Kidney (tissue), 14 donors: Measurements from ENCODE around the gene TCF25. TPM values are rescaled to one million over a fixed set of nuclear protein-coding genes. Genes with fewer than 3 reads are reported as not detected.

Experiments
- DNase-seq, 5 donors: peaks; one replicate each; pipeline ENCODE4 v3.0.0-alpha.2; 2013 to 2020
- FAIRE-seq: peaks from 2 replicates; lab custom pipeline; 2012; peaks lifted over from hg19 to GRCh38; lab: Jason Lieb, UNC
- H3K27ac ChIP-seq, 2 donors: one replicate each; pipeline ENCODE4 v1.7.0; 2013; ENCODE audit warnings: low read depth in 2 of 2, low read length in 2 of 2, inconsistent platforms in 1 of 2
- H3K27me3 ChIP-seq: one replicate; pipeline ENCODE4 v1.7.1; 2013; ENCODE audit warnings: low read length, inconsistent platforms; ENCODE audit not compliant: control insufficient read depth, insufficient read depth
- H3K36me3 ChIP-seq, 3 donors: one replicate each; pipeline versions ENCODE4 v1.7.0 to v1.7.1; 2013; ENCODE audit warnings: low read length in 3 of 3, control low read depth in 1 of 3, inconsistent platforms in 1 of 3; ENCODE audit not compliant: insufficient read depth in 3 of 3, control insufficient read depth in 2 of 3
- H3K4me1 ChIP-seq, 3 donors: one replicate each; pipeline versions ENCODE4 v1.7.0 to v1.7.1; 2013; ENCODE audit warnings: low read length in 3 of 3, inconsistent platforms in 1 of 3, low read depth in 1 of 3; ENCODE audit not compliant: control insufficient read depth in 2 of 3, insufficient read depth in 2 of 3
- H3K4me3 ChIP-seq, 3 donors: one replicate each; pipeline versions ENCODE4 v1.7.0 to v1.8.1; 2013; ENCODE audit warnings: low read length in 3 of 3, control low read depth in 1 of 3, inconsistent platforms in 1 of 3
- H3K9ac ChIP-seq, 3 donors: one replicate each; pipeline versions ENCODE4 v1.7.0 to v1.7.1; 2013; ENCODE audit warnings: low read length in 3 of 3, control low read depth in 1 of 3, inconsistent platforms in 1 of 3
- H3K9me3 ChIP-seq, 3 donors: one replicate each; pipeline versions ENCODE4 v1.7.0 to v1.7.1; 2013; ENCODE audit warnings: low read length in 3 of 3, control low read depth in 1 of 3, inconsistent platforms in 1 of 3; ENCODE audit not compliant: control insufficient read depth in 2 of 3, insufficient read depth in 1 of 3
- intact Hi-C: fragments of 100-400 bp; cut with DNase I; formaldehyde crosslinking; loops from one replicate; pipeline ENCODE4 v1.11.1; 2022
- polyA plus RNA-seq: library from polyadenylated mRNA; stranded (reverse); fragments of 350-450 nt; fragmentation: Illumina TruSeq; extraction: RNeasy Lipid Tissue Mini Kit (QIAGEN cat#74804); gene quantifications from one replicate; pipeline ENCODE4 v1.2.3, GENCODE V29; 2014; ENCODE audit warnings: low read depth, low replicate concordance; ENCODE audit not compliant: insufficient read depth
- total RNA-seq: library from RNA; stranded (reverse); fragmentation: NEBNext Ultra II Directional; extraction: Animal tissue kit (Norgen Biotek cat#: 25700); gene quantifications from one replicate; pipeline ENCODE4 v1.2.1, GENCODE V29; 2021
- TF ChIP-seq, protein P1 (sequence below): IDR thresholded peaks from 3 replicates; pipeline ENCODE4 v1.5.1; 2012; ENCODE audit warnings: mild to moderate bottlenecking, moderate library complexity, borderline replicate concordance; ENCODE audit not compliant: insufficient read depth; ENCODE audit errors: extremely low read depth
- donor health status: control.
- donor health status: control.
- donor health status: control.
- donor health status: control.
- donor health status: control.
- donor health status: DM: yes; HTN: yes; CAD: no.
- donor health status: Normal renal cell carcinoma (clear cell type).

The TCF25 gene
- total and polyA plus RNA-seq, 2 donors from 2014 or later: 157 to 209 TPM

DNA sequence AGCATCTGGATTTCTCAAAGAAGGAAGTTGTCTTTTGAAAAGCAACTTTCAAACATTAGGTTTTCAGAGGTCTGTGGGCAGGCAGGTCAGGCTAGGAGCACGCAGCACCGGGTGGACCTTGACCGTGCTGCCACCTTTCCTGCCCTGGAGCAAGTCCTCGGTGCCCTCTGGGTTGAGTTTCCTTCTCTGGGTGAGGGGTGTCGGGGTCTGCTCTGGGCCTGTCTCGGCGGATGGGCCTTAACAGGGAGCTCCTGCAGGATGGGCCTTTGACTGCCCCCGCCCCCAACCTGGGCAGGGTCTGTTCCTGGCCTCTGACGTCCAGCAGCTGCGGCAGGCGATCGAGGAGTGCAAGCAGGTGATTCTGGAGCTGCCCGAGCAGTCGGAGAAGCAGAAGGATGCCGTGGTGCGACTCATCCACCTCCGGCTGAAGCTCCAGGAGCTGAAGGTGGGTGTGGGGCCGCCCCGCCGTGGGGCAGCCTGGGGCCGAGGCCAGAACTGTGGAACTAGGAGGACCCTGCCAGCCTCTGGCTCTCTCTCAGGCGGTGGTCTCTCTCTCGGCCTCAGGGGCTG is 83.9 kb downstream of the TCF25 start:
- H3K4me3 ChIP-seq: no peak overlapping the region
- intact Hi-C loops: no loop called here
- H3K4me1 ChIP-seq: no peaks in the 10 kb centered on the region
- TF ChIP-seq, protein P1, sequence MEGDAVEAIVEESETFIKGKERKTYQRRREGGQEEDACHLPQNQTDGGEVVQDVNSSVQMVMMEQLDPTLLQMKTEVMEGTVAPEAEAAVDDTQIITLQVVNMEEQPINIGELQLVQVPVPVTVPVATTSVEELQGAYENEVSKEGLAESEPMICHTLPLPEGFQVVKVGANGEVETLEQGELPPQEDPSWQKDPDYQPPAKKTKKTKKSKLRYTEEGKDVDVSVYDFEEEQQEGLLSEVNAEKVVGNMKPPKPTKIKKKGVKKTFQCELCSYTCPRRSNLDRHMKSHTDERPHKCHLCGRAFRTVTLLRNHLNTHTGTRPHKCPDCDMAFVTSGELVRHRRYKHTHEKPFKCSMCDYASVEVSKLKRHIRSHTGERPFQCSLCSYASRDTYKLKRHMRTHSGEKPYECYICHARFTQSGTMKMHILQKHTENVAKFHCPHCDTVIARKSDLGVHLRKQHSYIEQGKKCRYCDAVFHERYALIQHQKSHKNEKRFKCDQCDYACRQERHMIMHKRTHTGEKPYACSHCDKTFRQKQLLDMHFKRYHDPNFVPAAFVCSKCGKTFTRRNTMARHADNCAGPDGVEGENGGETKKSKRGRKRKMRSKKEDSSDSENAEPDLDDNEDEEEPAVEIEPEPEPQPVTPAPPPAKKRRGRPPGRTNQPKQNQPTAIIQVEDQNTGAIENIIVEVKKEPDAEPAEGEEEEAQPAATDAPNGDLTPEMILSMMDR: no peak
- H3K9ac ChIP-seq: no peak overlapping the region
- H3K27me3 ChIP-seq: no peaks in the 10 kb centered on the region
- H3K9me3 ChIP-seq: no peaks in the 10 kb centered on the region
- no peak for FAIRE-seq
- no peak for DNase-seq
- H3K36me3 ChIP-seq: peaks cover 0 to 11% (median 8%) of the 10 kb centered on the region in 3 donors
- H3K27ac ChIP-seq: no peak overlapping the region

DNA sequence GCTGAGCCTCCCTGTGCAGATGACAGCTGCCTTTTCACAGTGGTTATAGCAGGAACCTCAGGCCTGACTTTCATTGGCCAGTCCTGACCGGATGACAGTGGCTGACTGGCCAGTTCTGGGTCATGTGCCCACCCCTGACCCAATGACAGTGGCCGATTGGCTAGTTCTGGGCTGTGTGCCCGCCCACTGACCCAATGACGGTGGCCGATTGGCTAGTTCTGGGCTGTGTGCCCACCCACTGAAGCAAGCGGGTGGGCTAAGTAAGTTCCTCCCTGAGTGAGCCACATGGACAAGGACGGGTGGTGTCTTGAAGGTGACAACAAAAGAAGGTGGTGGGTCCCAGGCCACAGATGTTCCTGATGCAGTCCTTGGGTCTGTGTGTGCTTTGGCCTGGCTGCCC is 84.7 kb downstream of the TCF25 start:
- H3K9me3 ChIP-seq: no peaks in the 10 kb centered on the region
- no peak overlapping the region for H3K9ac ChIP-seq
- intact Hi-C loops: no loop called here
- no peaks in the 10 kb centered on the region for H3K4me1 ChIP-seq
- H3K27me3 ChIP-seq: no peaks in the 10 kb centered on the region
- H3K36me3 ChIP-seq: peaks cover 0 to 11% (median 8%) of the 10 kb centered on the region in 3 donors
- H3K27ac ChIP-seq: no peak overlapping the region
- no peak overlapping the region for H3K4me3 ChIP-seq
- TF ChIP-seq, protein P1: no peak
- DNase-seq (peak in 4 of 5 donors; percentile 15 to 64 (median 38)), FAIRE-seq (no peak)

DNA sequence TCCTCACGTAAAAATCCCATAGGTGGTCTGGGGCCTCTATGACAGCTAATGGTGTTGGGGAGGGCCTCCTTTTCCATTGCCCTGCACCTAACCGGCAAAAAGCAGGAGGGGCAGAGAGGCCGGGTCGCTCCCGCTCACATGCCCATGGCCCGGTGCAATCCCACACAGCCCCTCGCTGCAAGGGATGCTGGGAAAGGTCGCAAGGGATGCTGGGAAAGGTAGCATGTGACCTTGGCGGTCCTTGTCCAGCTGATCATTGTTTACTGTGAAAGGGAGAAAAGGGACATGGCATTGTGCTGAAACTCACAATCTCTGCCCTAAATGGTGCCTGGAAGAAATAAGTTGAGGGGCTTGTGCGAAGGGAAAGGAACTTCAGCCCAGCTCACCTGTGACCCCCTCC is 85.2 kb downstream of the TCF25 start:
- FAIRE-seq (no peak), DNase-seq (no peak)
- H3K9me3 ChIP-seq: no peaks in the 10 kb centered on the region
- H3K27ac ChIP-seq: no peak overlapping the region
- TF ChIP-seq, protein P1: no peak
- no peak overlapping the region for H3K9ac ChIP-seq
- no peak overlapping the region for H3K4me3 ChIP-seq
- intact Hi-C loops: no loop called here
- H3K36me3 ChIP-seq: peaks cover 0 to 11% (median 8%) of the 10 kb centered on the region in 3 donors
- no peaks in the 10 kb centered on the region for H3K27me3 ChIP-seq
- no peaks in the 10 kb centered on the region for H3K4me1 ChIP-seq

DNA sequence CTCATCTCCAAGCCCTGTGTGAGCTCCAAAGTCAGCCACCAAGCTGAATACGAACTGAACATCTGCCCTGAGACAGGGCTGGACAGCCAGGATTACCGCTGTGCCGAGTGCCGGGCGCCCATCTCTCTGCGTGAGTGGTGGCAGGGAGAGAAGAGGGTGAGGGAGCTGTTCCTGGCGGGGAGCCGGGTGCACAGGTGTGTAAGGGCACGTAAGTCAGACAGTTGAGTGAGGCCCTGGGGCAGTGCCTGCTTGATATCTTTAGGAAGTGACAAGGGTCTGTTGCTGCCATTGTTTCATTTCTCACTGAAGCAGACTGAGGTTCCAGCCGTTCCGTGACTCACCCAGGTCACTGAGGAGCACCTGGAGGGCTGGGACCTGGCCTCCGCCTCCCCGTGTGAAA is 87.6 kb downstream of the TCF25 start:
- Histone ChIP-seq H3K36me3 (peaks cover 0 to 8% (median 6%) of the 10 kb centered on the region in 3 donors), H3K27me3 (no peaks in the 10 kb centered on the region), H3K9ac (no peak overlapping the region), H3K9me3 (no peaks in the 10 kb centered on the region), H3K27ac (no peak overlapping the region), H3K4me3 (no peak overlapping the region), H3K4me1 (no peaks in the 10 kb centered on the region)
- FAIRE-seq (no peak), DNase-seq (no peak)
- TF ChIP-seq, protein P1: no peak
- intact Hi-C loops: no loop called here
